GM19351 (cell line): ENCODE results near the gene RSPH10B.
"Not testable (repeated sequence)": the region's sequence is repeated elsewhere in the genome, so short reads cannot be mapped to it uniquely, and the experiment has no call there.

Experiments used
- ATAC-seq: cut with Tn5 transposase; IDR thresholded peaks from one replicate; pipeline ENCODE4 v1.9.1; 2021; ENCODE audit warnings: mild to moderate bottlenecking, moderate library complexity; ENCODE audit not compliant: unreplicated experiment

Gene RSPH10B

DNA sequence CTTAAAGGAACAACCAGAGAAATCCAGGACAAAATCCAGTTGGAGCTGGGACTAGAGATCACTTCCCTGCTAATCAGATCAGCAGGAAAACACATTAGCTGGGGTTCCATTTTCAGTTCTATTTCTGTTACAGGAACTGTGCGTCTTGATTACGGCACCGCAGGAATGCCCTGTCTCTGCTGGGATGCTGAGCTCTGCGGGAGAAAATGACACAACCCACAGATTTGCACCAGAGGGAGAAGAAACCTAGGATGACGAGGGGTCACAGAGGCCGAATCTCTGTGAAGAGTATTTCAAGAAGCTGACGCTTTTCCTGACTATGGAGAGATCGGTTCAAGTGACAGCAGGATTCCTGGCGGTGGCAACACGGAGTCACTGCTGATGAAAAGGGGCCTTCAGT, 40.2 kb downstream of the RSPH10B start:
- not testable (repeated sequence) for ATAC-seq

DNA sequence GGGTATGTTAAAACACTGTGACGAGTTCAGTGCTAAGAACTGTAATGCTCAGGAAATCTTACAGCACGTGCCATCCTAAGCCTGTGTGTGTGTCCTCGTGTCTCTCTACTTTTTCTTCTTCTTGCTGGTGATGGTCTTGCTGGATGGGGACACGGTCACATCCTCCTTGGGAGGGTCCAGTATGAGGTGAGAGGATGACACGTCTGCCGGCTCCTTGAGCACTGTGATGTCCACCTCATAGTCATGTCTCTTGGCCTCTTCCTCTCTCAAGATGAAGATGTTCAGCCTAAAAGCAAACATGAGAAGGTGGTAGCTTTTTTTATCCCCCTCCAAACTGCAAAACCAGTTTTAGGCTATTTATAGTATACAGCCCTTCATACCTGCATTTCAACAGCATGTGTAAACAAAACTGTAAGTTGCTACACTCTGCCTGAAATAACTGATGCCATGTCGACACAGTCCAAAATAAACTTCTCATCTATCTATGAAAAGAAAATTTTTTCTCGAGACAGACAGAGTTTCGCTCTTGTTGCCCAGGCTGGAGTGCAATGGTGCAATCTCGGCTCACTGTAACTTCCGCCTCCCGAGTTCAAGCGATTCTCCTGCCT, 44.1 kb downstream of the RSPH10B start:
- not testable (repeated sequence) for ATAC-seq

DNA sequence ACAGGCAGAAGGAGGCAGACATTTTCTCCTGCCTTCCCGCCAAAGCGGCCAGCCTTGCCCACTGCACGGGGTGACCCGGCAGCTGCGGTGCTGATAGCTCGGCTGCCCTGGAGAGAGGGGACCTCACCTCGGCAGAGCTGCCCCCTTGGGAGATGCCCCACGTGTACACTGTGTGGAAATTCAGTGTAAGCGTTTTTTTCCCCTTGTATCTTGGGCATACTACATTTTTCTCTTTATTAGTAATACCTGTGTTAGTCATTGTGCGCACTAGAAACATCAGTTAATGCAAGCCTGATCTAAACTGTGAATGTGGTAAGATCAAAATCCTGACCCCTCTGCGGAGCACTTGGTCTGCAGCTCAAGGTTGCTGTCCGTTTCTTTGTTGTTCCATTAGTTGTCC, 45.9 kb downstream of the RSPH10B start:
- ATAC-seq = not testable (repeated sequence)

DNA sequence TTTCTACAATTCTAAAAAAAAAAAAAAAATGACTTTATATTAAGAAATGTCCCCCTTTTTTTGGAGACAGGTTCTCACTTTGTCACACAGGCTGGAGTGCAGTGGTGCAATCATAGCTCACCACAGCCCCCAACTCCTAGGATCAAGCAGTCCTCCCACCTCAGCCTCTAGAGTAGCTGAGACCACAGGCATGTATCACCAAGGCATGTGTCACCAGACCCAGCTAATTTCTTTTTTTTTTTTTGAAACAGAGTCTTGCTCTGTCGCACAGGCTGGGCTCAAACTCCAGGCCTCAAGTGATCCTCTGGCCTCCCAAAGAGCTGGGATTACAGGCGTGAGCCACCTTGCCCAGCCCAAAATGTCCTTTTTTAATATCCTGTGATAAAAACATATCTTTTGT, 46.3 kb downstream of the RSPH10B start:
- ATAC-seq = not testable (repeated sequence)

DNA sequence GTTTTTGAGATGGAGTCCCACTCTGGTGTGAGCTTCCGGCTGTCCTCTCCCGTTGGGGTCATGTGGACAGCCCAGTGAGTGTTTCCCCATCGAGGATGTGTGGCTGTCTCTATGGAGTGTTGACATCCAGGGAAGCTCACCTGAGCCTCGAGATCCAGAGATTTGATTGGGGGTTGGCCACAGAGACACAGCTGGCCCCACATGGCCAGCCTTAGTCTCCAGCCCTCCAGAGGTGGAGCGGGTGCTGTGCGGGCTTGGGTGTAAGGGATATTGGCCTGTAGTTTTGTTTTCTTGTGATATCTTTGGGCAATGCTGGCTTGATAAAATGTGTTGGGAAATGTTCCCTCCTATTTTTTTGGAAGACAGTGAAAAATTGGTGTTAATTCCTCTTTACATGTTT, 54.0 kb downstream of the RSPH10B start:
- ATAC-seq = not testable (repeated sequence)

DNA sequence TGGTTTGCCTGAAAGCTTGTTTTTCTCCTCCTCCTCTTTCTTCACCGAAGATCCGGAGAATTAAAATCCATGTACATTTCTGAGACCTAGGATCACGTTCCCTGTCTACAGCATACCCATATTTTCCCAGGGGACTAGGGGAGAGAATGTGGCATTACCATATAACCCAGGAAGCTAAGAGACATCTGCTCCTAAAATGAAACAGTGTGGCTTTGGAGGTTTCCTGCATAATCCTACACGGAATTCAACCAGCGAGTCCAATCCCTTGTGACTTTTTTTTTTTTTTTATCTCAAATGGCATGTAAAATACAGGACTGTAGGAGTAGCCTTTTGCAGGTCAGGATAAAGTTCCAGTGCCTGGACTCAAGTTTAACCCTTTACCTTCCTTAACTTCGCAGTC, 61.7 kb downstream of the RSPH10B start:
- not testable (repeated sequence) for ATAC-seq

DNA sequence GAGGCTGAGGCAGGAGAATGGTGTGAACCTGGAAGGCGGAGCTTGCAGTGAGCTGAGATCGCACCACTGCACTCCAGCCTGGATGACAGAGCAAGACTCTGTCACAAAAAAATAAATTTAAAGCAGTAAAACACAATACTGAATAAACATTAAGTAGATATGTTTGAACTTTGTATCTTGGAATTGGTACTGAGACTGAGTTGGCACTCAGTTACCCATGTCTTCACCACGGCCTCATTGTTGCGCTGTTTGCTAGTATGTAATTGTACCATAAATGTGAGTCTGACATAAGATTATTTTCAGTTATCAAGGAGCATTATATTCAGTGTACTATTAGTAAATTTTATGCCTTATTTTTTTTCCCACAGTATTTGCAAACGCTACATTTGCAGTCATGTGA, 65.8 kb downstream of the RSPH10B start:
- not testable (repeated sequence) for ATAC-seq

DNA sequence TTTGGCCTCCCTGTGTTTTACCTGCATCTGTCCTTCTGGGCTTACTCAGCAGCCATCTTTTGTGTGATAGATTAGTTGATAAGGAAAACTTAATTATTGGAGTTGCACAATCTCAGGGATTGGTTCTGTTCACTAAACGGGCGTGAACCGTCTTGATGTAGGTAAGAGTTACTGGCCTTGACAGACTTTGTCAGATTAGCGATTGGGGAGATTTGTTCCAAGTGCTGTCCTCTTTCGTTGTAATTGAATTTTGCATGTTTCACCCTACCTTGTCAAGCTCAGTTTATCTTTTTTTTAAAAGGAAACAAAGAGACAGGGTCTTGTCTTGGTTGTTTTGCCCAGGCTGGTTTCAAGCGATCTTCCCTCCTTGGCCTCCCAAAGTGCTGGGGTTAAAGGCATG, 67.5 kb downstream of the RSPH10B start:
- not testable (repeated sequence) for ATAC-seq

DNA sequence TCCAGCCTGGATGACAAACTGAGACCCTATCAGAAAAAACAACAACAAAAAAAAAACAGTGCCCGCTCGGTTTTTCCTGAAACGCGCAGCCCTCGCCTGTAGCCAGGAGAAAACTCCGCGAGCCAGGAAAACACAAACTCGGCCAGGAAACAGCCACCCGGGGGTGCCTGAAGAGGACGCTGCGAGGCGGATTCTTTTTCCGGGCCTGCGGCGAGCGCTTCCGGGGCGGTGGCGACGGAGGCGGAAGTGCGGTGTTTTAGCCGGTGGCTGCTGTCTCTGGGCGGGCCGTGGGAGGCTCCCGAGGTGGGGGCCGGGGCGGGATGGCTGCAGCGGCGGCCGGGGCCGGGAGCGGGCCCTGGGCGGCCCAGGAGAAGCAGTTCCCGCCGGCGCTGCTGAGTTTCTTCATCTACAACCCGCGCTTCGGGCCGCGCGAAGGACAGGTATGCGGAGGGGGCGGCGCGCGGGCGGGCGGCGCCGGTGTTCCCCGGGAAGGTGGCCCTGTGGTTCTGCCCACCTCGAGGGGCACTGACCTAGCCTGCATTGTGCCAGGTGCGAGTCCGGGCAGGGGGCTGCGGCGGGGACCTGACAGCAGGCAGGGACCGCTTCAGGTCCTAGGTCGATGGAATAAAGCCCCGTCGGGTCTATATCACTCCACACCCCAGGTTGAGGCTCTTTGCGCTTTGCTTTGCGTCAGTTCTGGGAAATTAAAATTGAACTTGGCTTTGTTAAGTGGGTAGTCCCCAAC, 71.8 kb downstream of the RSPH10B start, which contains the start of gene CCZ1:
Gene CCZ1 (plus strand): TSS at position 254 of the 745 bp plus-strand sequence. CDS start 67 bp downstream, at position 321.
- peak; percentile 89 for ATAC-seq

DNA sequence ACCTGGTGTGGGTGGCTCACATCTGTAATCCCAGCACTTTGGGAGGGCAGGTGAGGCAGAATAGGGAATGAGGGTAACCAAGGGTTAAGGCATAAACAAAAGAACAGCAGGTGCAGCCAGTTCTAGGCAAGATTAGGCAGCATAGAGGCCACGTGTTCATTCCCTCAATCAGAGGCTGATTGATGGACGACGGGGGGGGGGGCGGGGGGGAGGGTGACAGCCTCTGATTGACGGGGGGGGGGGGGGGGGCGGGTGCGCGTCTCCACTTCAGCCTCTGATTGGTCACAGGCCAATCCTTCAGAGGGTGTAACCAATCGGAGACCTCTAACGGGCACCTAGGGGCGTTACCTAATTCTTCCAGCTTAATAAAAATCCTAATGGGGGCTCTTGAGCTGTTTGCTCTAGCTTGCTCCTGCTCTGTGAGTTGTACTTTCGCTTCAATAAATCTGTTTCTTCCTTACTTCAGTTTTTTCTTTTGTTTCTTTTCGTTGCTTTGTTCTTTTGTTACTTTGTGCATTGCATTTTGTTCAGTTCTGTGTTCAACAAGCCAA, 73.0 kb downstream of the RSPH10B start:
- ATAC-seq = not testable (repeated sequence)

DNA sequence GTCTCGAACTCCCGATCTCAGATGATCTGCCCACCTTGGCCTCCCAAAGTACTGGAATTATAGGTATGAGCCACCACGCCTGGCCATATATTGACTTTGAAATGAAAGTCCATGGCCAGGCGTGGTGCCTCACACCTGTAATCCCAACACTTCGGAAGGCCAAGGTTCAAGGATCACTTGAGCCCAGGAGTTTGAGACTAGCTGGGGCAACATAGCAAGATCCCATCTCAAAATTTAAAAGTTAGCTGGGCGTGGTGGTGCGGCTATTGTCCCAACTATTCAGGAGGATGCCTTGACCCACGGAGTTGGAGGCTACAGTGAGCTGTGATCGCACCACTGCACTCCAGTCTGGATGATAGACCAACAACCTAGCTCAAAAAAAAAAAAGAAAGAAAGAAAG, 78.0 kb downstream of the RSPH10B start:
- ATAC-seq = no peak

DNA sequence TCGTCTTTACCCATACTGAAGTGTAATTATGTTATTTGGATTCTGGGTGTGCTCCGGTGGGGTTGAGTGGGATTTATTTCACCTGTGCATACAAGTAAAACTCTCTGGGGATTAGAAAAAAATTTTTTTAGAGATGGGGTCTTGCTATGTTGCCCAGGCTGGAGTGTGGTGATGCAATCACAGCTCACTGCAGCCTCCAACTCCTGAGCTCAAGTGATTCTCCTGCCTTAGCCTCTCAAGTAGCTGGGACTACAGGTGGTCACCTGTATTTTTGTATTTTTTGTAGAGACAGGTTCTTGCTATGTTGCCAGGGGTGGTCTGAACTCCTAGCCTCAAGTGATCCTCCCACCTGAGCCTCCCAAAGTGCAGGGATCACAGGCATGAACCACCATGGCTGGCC, 80.2 kb downstream of the RSPH10B start:
- ATAC-seq = not testable (repeated sequence)

DNA sequence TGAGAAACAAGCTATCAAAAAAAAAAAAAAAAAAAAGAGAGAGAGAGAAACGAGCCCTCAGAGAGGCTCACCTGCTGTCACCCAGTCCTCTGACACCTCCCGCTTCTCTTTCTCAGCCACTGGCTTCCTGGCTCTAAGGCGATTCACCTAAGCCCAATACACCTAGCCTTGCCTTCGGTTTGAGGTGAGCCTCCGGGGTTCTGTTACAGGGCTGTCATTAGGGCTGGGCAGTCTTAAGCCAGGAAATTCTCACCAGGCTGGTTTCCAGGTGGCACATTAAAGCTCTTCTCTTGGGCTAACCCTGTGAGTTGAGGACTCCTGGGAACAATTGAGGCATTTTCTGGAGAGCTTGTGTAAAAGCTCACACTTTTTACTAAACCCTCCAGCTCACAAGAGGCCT, 82.5 kb downstream of the RSPH10B start:
- ATAC-seq = not testable (repeated sequence)

DNA sequence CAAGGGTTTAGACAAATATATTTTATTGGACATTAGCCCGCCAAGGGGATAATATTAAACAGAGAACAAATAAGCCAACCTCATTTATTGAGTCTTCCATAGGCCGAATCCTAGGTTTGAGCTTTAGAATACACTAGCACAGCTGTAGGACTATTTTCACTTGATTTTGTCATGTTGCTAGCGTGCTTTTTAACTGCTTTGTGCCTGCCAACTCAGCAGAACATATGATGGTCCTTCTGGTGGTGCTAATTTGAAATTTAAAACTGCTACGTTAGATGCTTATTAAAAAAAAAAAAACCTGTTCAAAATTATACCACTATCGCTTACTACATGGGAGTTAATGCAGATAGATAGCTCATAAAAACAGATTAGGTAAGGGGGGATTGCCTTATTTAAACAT, 86.1 kb downstream of the RSPH10B start:
- ATAC-seq = not testable (repeated sequence)

DNA sequence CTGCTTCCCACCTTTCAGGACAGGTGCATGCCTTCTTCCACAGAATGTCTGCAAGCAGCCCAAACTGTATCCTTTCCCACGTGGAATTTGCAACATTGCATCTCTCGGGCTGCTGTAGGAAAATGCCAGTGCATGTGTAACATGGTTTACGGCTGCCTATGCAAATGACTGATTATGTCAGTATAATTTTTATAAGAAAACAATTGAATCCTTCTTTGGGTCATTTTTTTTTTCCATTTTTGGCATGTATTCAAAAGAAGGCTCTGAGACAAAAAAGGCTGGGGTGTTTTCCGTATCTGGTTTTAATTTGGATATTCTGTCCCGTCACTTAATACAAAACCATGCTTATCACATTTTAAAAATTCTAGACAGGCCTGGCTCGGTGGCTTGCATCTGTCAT, 90.4 kb downstream of the RSPH10B start:
- not testable (repeated sequence) for ATAC-seq

DNA sequence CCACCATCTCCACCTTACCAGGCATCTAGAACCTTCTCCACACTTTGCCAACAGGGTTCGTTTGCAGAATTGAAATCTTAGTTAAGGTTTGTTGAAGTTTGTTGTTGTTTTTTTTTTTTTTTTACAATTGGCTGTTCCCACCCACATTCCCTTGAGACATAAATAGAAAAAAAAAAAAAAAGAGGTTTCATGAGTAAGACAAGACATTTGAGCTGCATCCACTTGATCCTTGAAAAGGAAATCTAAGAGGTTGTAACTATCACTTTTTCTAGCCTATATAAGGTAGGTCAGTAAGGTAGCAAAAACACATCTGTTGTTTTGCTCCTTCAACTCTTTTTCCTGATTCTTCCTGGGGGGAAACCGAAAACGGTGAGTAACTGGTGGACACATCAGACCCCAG, 90.9 kb downstream of the RSPH10B start:
- not testable (repeated sequence) for ATAC-seq
